Breast epithelium (tissue), 4 donors: ENCODE measurements around the gene MED23. TPM values are rescaled to one million over a fixed set of nuclear protein-coding genes. Genes with fewer than 3 reads are reported as not detected.
"Not testable (repeated sequence)": the region's sequence is repeated elsewhere in the genome, so short reads cannot be mapped to it uniquely, and the experiment has no call there.

Experiments used
- DNase-seq, 2 donors: peaks; one replicate each; pipeline ENCODE4 v3.0.0-alpha.2; 2019; ENCODE audit warnings: low spot score in 2 of 2
- H3K27ac ChIP-seq, 2 donors: fragments of 200-600 bp; sonication (generic) in 1 of 2; one replicate each; pipeline ENCODE4 v1.5.1; 2016 to 2019; ENCODE audit warnings: mild to moderate bottlenecking in 1 of 2
- H3K27me3 ChIP-seq, 2 donors: fragments of 200-600 bp; sonication (generic) in 1 of 2; one replicate each; pipeline versions ENCODE4 v1.5.1 to v1.6.0; 2017 to 2019; ENCODE audit warnings: control low read depth in 1 of 2, mild to moderate bottlenecking in 1 of 2
- H3K36me3 ChIP-seq: fragments of 200-600 bp; one replicate; pipeline ENCODE4 v1.5.1; 2019
- H3K4me1 ChIP-seq, 2 donors: fragments of 200-600 bp; sonication (generic); one replicate each; pipeline ENCODE4 v1.5.1; 2016 to 2019; ENCODE audit warnings: control low read depth in 1 of 2
- H3K4me3 ChIP-seq, 3 donors: fragments of 200-600 bp; sonication (generic); 1 replicate in 2 of 3; 2 replicates in 1 of 3; pipeline ENCODE4 v1.5.1; 2016 to 2019; ENCODE audit warnings: mild to moderate bottlenecking in 3 of 3, moderate library complexity in 2 of 3
- H3K9me3 ChIP-seq, 2 donors: fragments of 200-600 bp; sonication (generic) in 1 of 2; one replicate each; pipeline ENCODE4 v1.5.1; 2016 to 2019; ENCODE audit warnings: control low read depth in 1 of 2
- CTCF ChIP-seq, 3 donors: fragments of 450-650 bp; IDR thresholded peaks; one replicate each; pipeline ENCODE4 v1.5.1; 2016 to 2017; ENCODE audit warnings: antibody characterized with exemption in 3 of 3, mild to moderate bottlenecking in 3 of 3, moderate library complexity in 3 of 3
- POLR2A ChIP-seq: fragments of 450-650 bp; IDR thresholded peaks from one replicate; pipeline ENCODE4 v1.6.1; 2016; ENCODE audit warnings: antibody characterized with exemption, mild to moderate bottlenecking, moderate library complexity
- POLR2AphosphoS5 ChIP-seq, 3 donors: sonication (generic); formaldehyde crosslinking; IDR thresholded peaks; one replicate each; pipeline ENCODE4 v1.6.1; 2017; ENCODE audit warnings: antibody characterized with exemption in 3 of 3
- intact Hi-C: fragments of 100-400 bp; cut with DNase I; formaldehyde crosslinking; loops from one replicate; pipeline ENCODE4 v1.15.1; 2023; ENCODE audit warnings: low total_unique reads
- total RNA-seq, 3 donors: library from RNA; depleted of rRNA; stranded (reverse); fragments of >200 nt; gene quantifications; one replicate each; pipeline ENCODE4 v1.1.0, GENCODE V29; 2016

The MED23 gene
- total RNA-seq, 3 donors from 2014 or later, result 23.7 to 61.8 (median 47.5) TPM

GRCh38 chr6:131551902-131552301 lies 76.1 kb downstream of the MED23 start:
- Histone ChIP-seq H3K27me3 (no peaks in the 10 kb centered on the region), H3K4me3 (no peak overlapping the region), H3K27ac (no peak overlapping the region), H3K36me3 (no peaks in the 10 kb centered on the region), H3K4me1 (no peaks in the 10 kb centered on the region), H3K9me3 (no peaks in the 10 kb centered on the region)
- DNase-seq, result no peak
- TF ChIP-seq POLR2A, result no peak
- no peak for TF ChIP-seq POLR2AphosphoS5 (IDR thresholded peaks at IDR 0.05)
- TF ChIP-seq CTCF (IDR thresholded peaks at IDR 0.05), result no peak
- intact Hi-C loops, result no loop called here

- no peaks in the 10 kb centered on the region for H3K4me1 ChIP-seq
- TF ChIP-seq CTCF (IDR thresholded peaks at IDR 0.05) (no peak), POLR2A (no peak), POLR2AphosphoS5 (IDR thresholded peaks at IDR 0.05) (no peak)
- intact Hi-C loops, result no loop called here
- no peak overlapping the region for H3K4me3 ChIP-seq
- DNase-seq, result no peak
- H3K27me3 ChIP-seq, result no peaks in the 10 kb centered on the region
- H3K9me3 ChIP-seq, result no peaks in the 10 kb centered on the region
- H3K27ac ChIP-seq, result no peak overlapping the region
- no peaks in the 10 kb centered on the region for H3K36me3 ChIP-seq
Measured at GRCh38 chr6:131549811-131550210, 78.2 kb downstream of the MED23 start.

- Histone ChIP-seq H3K4me3 (no peak overlapping the region), H3K9me3 (no peaks in the 10 kb centered on the region), H3K36me3 (no peaks in the 10 kb centered on the region), H3K4me1 (no peaks in the 10 kb centered on the region), H3K27ac (no peak overlapping the region), H3K27me3 (no peaks in the 10 kb centered on the region)
- no peak for TF ChIP-seq POLR2A
- TF ChIP-seq POLR2AphosphoS5 (IDR thresholded peaks at IDR 0.05), result no peak
- no peak for TF ChIP-seq CTCF (IDR thresholded peaks at IDR 0.05)
- DNase-seq, result no peak
- intact Hi-C loops, result no loop called here
Measured at GRCh38 chr6:131548441-131548840, 79.6 kb downstream of the MED23 start.

- H3K4me3 ChIP-seq, result no peak overlapping the region
- no peaks in the 10 kb centered on the region for H3K27me3 ChIP-seq
- H3K36me3 ChIP-seq, result no peaks in the 10 kb centered on the region
- no peaks in the 10 kb centered on the region for H3K4me1 ChIP-seq
- no peaks in the 10 kb centered on the region for H3K9me3 ChIP-seq
- intact Hi-C loops, result no loop called here
- TF ChIP-seq POLR2A, result no peak
- TF ChIP-seq CTCF (IDR thresholded peaks at IDR 0.05), result no peak
- no peak for TF ChIP-seq POLR2AphosphoS5 (IDR thresholded peaks at IDR 0.05)
- no peak for DNase-seq
- no peak overlapping the region for H3K27ac ChIP-seq
Measured at GRCh38 chr6:131547488-131547887, 80.6 kb downstream of the MED23 start.

- no peaks in the 10 kb centered on the region for H3K9me3 ChIP-seq
- TF ChIP-seq POLR2A, result no peak
- no peak for TF ChIP-seq CTCF (IDR thresholded peaks at IDR 0.05)
- TF ChIP-seq POLR2AphosphoS5 (IDR thresholded peaks at IDR 0.05), result no peak
- H3K4me1 ChIP-seq, result no peaks in the 10 kb centered on the region
- no peaks in the 10 kb centered on the region for H3K36me3 ChIP-seq
- no peaks in the 10 kb centered on the region for H3K27me3 ChIP-seq
- no peak overlapping the region for H3K4me3 ChIP-seq
- no peak for DNase-seq
- no peak overlapping the region for H3K27ac ChIP-seq
- intact Hi-C loops, result no loop called here
Measured at GRCh38 chr6:131545317-131545716, 82.7 kb downstream of the MED23 start.

- H3K27me3 ChIP-seq, intact Hi-C loops, H3K4me1 ChIP-seq: not testable (repeated sequence)
Measured at GRCh38 chr6:131538615-131539014, 89.4 kb downstream of the MED23 start.

More at GRCh38 chr6:131538615-131539014, 89.4 kb downstream of the MED23 start:
- H3K36me3 ChIP-seq, DNase-seq, H3K27ac ChIP-seq, H3K4me3 ChIP-seq, H3K9me3 ChIP-seq: not testable (repeated sequence)
